Prostate gland (tissue), 2 donors: Measurements from ENCODE around the gene DGKG. TPM values are rescaled to one million over a fixed set of nuclear protein-coding genes. Genes with fewer than 3 reads are reported as not detected.

Experiments used
- DNase-seq: peaks from one replicate; pipeline ENCODE4 v3.0.0-alpha.2; 2019; ENCODE audit warnings: low spot score
- H3K27ac ChIP-seq, 2 donors: fragments of 200-600 bp; sonication (generic); 2 replicates each; pipeline ENCODE4 v1.5.1; 2017 to 2019
- H3K27me3 ChIP-seq: fragments of 200-600 bp; sonication (generic); replicated peaks from 2 replicates; pipeline ENCODE4 v1.5.1; 2019; ENCODE audit not compliant: insufficient read depth
- H3K36me3 ChIP-seq, 2 donors: fragments of 200-600 bp; sonication (generic); 1 replicate in 1 of 2; 2 replicates in 1 of 2; pipeline versions ENCODE4 v1.5.1 to v1.8.1; 2017 to 2019
- H3K4me1 ChIP-seq: fragments of 200-600 bp; sonication (generic); replicated peaks from 2 replicates; pipeline ENCODE4 v1.5.1; 2019
- H3K4me3 ChIP-seq, 2 donors: fragments of 200-600 bp; sonication (generic); 2 replicates each; pipeline ENCODE4 v1.5.1; 2017 to 2019
- H3K9me3 ChIP-seq: fragments of 200-600 bp; sonication (generic); 2 replicates; pipeline ENCODE4 v1.5.1; 2017
- POLR2A ChIP-seq: fragments of 450-650 bp; IDR thresholded peaks from one replicate; pipeline ENCODE4 v1.6.1; 2016; ENCODE audit warnings: antibody characterized with exemption, mild to moderate bottlenecking
- POLR2AphosphoS5 ChIP-seq: sonication (generic); formaldehyde crosslinking; IDR thresholded peaks from one replicate; pipeline ENCODE4 v1.6.1; 2017; ENCODE audit warnings: antibody characterized with exemption
- WGBS: methylation state at CpG from one replicate; pipeline ENCODE4 v1.1.5; 2018; 5-methylcytosine and 5-hydroxymethylcytosine counted together
- intact Hi-C: fragments of 100-400 bp; cut with DNase I; formaldehyde crosslinking; loops from one replicate; pipeline ENCODE4 v1.14.2; 2022
- total RNA-seq, 2 donors: library from RNA; depleted of rRNA; stranded (reverse); fragments of >200 nt; gene quantifications; one replicate each; pipeline ENCODE4 v1.1.0, GENCODE V29; 2016
- TF ChIP-seq, protein P1 (sequence below), 4 experiments: fragments of 200-600 bp in 2 of 4; fragments of 450-650 bp in 2 of 4; sonication (generic) in 2 of 4; IDR thresholded peaks; 1 replicate in 3 of 4; 2 replicates in 1 of 4; pipeline ENCODE4 v1.5.1; 2016 to 2019; ENCODE audit warnings: antibody characterized with exemption in 4 of 4, mild to moderate bottlenecking in 2 of 4, moderate library complexity in 2 of 4

DGKG gene
- total RNA-seq, 2 donors from 2014 or later, result 1.2 to 2.2 TPM

DNA sequence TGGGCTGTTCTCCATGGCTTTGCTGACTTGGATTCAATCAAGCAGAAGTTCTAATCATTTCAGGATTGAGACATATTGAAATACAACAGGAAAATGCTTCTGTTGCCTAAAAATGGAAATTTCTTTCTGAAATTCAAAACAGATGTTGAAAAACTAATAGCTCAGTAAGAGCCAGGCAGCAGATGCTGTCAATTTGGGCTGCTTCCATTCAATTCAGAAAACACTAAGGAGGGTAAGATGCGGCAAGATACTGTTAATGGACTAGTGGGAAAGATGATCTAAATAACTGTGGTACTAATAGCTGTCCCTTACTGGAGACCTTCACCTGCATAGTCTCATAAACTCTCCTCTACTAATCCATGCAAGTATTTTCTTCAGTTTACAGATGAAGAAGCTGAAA is 53.5 kb downstream of the DGKG start:
- intact Hi-C loops, result no loop called here
- Histone ChIP-seq H3K27me3 (no peaks in the 10 kb centered on the region), H3K36me3 (no peaks in the 10 kb centered on the region), H3K27ac (no peak overlapping the region), H3K9me3 (no peaks in the 10 kb centered on the region), H3K4me1 (no peaks in the 10 kb centered on the region), H3K4me3 (no peak overlapping the region)
- TF ChIP-seq POLR2AphosphoS5 (no peak), POLR2A (no peak)
- TF ChIP-seq, protein P1, sequence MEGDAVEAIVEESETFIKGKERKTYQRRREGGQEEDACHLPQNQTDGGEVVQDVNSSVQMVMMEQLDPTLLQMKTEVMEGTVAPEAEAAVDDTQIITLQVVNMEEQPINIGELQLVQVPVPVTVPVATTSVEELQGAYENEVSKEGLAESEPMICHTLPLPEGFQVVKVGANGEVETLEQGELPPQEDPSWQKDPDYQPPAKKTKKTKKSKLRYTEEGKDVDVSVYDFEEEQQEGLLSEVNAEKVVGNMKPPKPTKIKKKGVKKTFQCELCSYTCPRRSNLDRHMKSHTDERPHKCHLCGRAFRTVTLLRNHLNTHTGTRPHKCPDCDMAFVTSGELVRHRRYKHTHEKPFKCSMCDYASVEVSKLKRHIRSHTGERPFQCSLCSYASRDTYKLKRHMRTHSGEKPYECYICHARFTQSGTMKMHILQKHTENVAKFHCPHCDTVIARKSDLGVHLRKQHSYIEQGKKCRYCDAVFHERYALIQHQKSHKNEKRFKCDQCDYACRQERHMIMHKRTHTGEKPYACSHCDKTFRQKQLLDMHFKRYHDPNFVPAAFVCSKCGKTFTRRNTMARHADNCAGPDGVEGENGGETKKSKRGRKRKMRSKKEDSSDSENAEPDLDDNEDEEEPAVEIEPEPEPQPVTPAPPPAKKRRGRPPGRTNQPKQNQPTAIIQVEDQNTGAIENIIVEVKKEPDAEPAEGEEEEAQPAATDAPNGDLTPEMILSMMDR (IDR thresholded peaks at IDR 0.05), result no peak
- WGBS, result 76% methylated on average over 1 of the region's 1 CpG
- no peak for DNase-seq

DNA sequence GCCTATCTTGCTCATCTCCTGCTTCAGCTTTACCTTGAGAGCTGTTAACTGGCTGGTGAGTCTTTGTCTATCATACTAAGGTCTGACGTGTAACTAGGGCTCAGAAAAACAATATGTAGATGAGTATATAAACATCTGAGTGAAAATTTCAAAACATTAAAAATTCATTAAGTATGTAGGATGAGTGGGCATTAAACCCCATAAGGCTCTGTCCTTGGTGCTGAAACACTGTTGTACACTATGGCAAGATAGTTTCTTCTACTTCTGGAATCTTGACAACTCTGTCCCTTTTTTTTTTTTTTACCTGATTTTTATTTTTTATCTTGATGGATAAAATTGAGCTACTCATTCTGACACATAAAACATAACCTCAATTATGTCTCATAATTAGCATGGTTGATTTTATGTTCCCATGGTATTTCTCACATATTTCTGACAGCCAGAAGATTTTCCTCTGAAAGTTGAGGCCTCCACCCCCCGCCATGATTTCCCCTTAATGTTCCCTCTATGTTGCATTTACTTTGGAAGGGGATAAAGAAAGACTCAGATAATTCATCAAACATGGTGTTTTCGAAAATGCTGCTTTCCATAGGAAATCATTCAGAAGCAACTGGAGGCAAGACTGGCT is 54.3 kb downstream of the DGKG start:
- Histone ChIP-seq H3K4me3 (no peak overlapping the region), H3K27ac (no peak overlapping the region), H3K4me1 (no peaks in the 10 kb centered on the region), H3K36me3 (no peaks in the 10 kb centered on the region), H3K27me3 (no peaks in the 10 kb centered on the region), H3K9me3 (no peaks in the 10 kb centered on the region)
- intact Hi-C loops, result no loop called here
- DNase-seq, result no peak
- no peak for TF ChIP-seq POLR2A
- TF ChIP-seq, protein P1 (IDR thresholded peaks at IDR 0.05), result no peak
- no peak for TF ChIP-seq POLR2AphosphoS5
- 73% methylated on average over 3 of the region's 3 CpGs for WGBS

DNA sequence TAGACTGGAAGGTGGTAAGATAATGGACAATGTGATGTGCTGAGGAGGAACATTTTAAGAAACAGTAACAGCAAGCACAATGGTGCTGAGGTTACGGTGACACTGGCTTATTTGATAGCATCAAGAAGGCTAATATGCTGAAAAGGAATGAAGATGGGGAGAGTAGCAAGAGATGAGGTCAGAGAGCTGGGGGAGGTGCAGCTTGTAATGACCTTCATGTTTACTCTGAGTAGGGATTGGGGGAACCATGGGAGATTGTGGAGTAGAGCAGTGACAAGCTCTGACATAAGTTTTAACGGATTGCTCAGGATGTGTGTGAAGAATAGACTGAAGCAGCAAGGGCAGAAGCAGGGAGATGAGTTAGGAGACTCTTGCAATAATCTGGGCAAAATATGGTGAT is 56.7 kb downstream of the DGKG start:
- no peaks in the 10 kb centered on the region for H3K9me3 ChIP-seq
- no peaks in the 10 kb centered on the region for H3K36me3 ChIP-seq
- H3K4me3 ChIP-seq, result no peak overlapping the region
- no peak for DNase-seq
- intact Hi-C loops, result no loop called here
- no peaks in the 10 kb centered on the region for H3K4me1 ChIP-seq
- H3K27ac ChIP-seq, result no peak overlapping the region
- H3K27me3 ChIP-seq, result no peaks in the 10 kb centered on the region
- no peak for TF ChIP-seq POLR2AphosphoS5
- TF ChIP-seq POLR2A, result no peak
- TF ChIP-seq, protein P1 (IDR thresholded peaks at IDR 0.05), result no peak
- WGBS, result 76% methylated on average over 2 of the region's 2 CpGs

DNA sequence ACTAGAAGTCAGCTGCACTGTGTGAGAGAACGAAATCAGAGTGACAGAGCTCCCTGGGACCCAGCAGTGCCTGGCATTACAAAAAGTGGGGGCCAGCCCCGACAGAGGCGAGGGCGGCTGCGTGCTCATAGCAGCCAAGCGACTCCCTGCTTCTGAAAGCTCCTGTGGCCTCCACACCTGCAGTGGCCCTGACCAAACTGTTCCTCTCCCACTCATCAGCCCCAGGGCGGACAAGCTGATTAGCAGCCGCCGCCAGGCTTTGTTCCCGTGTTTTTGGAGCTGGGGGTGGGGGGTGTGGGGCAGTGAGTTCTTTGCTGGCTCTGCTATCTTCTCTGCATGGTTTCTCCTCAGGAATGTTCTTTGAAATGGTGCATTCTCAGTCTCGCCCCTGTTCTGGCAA is 58.1 kb downstream of the DGKG start:
- no peak for TF ChIP-seq POLR2A
- TF ChIP-seq POLR2AphosphoS5, result no peak
- TF ChIP-seq, protein P1 (IDR thresholded peaks at IDR 0.05), result no peak
- 22% methylated on average over 10 of the region's 11 CpGs for WGBS
- no peak for DNase-seq
- no peak overlapping the region for H3K27ac ChIP-seq
- H3K4me1 ChIP-seq, result no peaks in the 10 kb centered on the region
- no peaks in the 10 kb centered on the region for H3K36me3 ChIP-seq
- H3K27me3 ChIP-seq, result no peaks in the 10 kb centered on the region
- H3K9me3 ChIP-seq, result no peaks in the 10 kb centered on the region
- H3K4me3 ChIP-seq, result no peak overlapping the region
- intact Hi-C loops, result no loop called here

DNA sequence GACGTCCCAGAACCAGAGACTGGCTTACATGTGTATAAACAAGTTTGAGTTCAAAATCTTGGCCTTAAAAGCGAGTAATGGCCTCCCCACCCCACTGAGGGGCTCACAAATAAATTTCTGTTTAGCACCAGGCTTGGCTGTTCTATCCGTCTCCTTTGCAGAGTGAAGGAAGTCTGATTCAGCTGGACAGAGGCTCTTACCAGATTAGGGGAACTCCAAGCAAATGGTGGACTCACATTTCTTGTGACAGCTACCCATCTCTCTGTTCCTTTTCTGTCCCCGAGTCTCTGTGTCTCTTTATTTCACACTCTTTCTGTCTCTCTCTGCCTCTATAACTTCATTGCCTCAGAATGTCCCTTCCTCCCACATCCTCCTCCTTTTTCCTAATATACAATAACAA is 62.7 kb downstream of the DGKG start:
- Histone ChIP-seq H3K36me3 (no peaks in the 10 kb centered on the region), H3K27me3 (no peaks in the 10 kb centered on the region), H3K27ac (no peak overlapping the region), H3K4me3 (no peak overlapping the region), H3K4me1 (no peaks in the 10 kb centered on the region), H3K9me3 (no peaks in the 10 kb centered on the region)
- TF ChIP-seq POLR2AphosphoS5, result no peak
- TF ChIP-seq, protein P1 (IDR thresholded peaks at IDR 0.05), result no peak
- TF ChIP-seq POLR2A, result no peak
- DNase-seq, result no peak
- intact Hi-C loops, result no loop called here
- 49% methylated on average over 4 of the region's 4 CpGs for WGBS
